SK-N-SH treated with all-trans-retinoic acid at 6 μM for 48 hours (cell line): ENCODE measurements around the gene RNASET2.

Source experiments
- BACH2 ChIP-seq: fragments of 250-450 bp; sonication (Bioruptor Pico); IDR thresholded peaks from 2 replicates; pipeline ENCODE4 v1.9.0; 2021; ENCODE audit warnings: mild to moderate bottlenecking, borderline replicate concordance
- CREB5 ChIP-seq: fragments of 250-450 bp; sonication (Bioruptor Pico); IDR thresholded peaks from 2 replicates; pipeline ENCODE4 v1.5.1; 2020; ENCODE audit warnings: low read depth, mild to moderate bottlenecking, moderate library complexity
- CSDC2 ChIP-seq: fragments of 250-450 bp; sonication (Bioruptor Pico); IDR thresholded peaks from 2 replicates; pipeline ENCODE4 v1.5.0; 2020; ENCODE audit warnings: mild to moderate bottlenecking, moderate library complexity
- CSRNP3 ChIP-seq: fragments of 250-450 bp; sonication (Bioruptor Pico); IDR thresholded peaks from 2 replicates; pipeline ENCODE4 v1.5.1; 2021; ENCODE audit warnings: mild to moderate bottlenecking, moderate library complexity
- PATZ1 ChIP-seq: fragments of 250-450 bp; sonication (Bioruptor Pico); IDR thresholded peaks from 2 replicates; pipeline ENCODE4 v1.8.0; 2020; ENCODE audit warnings: mild to moderate bottlenecking, moderate library complexity, borderline replicate concordance
- POU6F1 ChIP-seq: fragments of 250-450 bp; sonication (Bioruptor Pico); IDR thresholded peaks from 2 replicates; pipeline ENCODE4 v1.8.0; 2021; ENCODE audit warnings: low read depth, mild to moderate bottlenecking, moderate library complexity, borderline replicate concordance
- ZC3H10 ChIP-seq: fragments of 250-450 bp; sonication (Bioruptor Pico); IDR thresholded peaks from 2 replicates; pipeline ENCODE4 v1.5.1; 2021; ENCODE audit warnings: mild to moderate bottlenecking, moderate library complexity
- ZFP3 ChIP-seq: fragments of 250-450 bp; sonication (Bioruptor Pico); IDR thresholded peaks from 2 replicates; pipeline ENCODE4 v1.5.0; 2020; ENCODE audit warnings: mild to moderate bottlenecking, moderate library complexity
- ZFP30 ChIP-seq: fragments of 450-650 bp; formaldehyde crosslinking; IDR thresholded peaks from 2 replicates; pipeline ENCODE4 v1.5.0; 2022; ENCODE audit warnings: mild to moderate bottlenecking, moderate library complexity
- ZNF8 ChIP-seq: fragments of 450-650 bp; formaldehyde crosslinking; IDR thresholded peaks from 2 replicates; pipeline ENCODE4 v1.5.0; 2020; ENCODE audit warnings: mild to moderate bottlenecking, moderate library complexity
- TF ChIP-seq, protein P1 (sequence below): fragments of 250-450 bp; sonication (Bioruptor Pico); IDR thresholded peaks from 2 replicates; pipeline ENCODE4 v1.5.0; 2020; ENCODE audit warnings: mild to moderate bottlenecking, moderate library complexity

DNA sequence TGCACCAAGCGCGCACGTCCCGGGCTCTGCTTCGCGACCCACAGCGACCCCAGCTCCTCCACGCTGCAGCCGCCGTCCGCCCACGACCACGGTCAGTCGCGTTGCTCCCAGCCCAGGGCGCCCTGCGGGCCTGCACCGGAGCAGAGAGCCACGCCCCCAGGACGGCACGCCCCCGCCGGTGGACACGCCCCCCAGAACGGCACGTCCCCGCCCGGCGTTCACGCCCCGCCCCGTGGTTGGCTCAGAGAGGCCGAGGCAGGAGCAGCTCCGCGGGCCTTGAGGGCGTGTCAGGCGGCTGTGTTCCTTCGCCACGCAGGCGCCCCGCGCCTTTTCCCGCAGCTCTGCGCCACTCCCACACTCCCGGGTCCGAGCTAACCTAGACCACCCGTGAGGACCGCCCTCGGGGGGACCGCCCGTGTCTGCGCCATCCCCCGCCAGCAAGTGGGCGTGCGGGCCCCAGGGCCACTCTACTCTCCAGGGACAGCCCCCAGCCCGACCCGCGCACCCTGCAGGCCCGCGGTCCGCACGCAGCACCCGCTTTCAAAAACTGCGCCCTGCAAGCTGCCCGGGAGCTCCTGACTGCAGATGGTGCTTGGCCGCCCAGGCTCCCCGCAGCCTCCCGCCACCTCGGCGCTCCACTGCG lies at the start of gene RNASET2:
- no peak for TF ChIP-seq CSDC2 (CRISPR knock-in tag)
- TF ChIP-seq PATZ1 (CRISPR knock-in tag) = no peak
- TF ChIP-seq ZNF8 = no peak
- no peak for TF ChIP-seq ZFP30 (CRISPR knock-in tag)
- no peak for TF ChIP-seq BACH2 (CRISPR knock-in tag)
- no peak for TF ChIP-seq ZC3H10 (CRISPR knock-in tag)
- TF ChIP-seq, protein P1, sequence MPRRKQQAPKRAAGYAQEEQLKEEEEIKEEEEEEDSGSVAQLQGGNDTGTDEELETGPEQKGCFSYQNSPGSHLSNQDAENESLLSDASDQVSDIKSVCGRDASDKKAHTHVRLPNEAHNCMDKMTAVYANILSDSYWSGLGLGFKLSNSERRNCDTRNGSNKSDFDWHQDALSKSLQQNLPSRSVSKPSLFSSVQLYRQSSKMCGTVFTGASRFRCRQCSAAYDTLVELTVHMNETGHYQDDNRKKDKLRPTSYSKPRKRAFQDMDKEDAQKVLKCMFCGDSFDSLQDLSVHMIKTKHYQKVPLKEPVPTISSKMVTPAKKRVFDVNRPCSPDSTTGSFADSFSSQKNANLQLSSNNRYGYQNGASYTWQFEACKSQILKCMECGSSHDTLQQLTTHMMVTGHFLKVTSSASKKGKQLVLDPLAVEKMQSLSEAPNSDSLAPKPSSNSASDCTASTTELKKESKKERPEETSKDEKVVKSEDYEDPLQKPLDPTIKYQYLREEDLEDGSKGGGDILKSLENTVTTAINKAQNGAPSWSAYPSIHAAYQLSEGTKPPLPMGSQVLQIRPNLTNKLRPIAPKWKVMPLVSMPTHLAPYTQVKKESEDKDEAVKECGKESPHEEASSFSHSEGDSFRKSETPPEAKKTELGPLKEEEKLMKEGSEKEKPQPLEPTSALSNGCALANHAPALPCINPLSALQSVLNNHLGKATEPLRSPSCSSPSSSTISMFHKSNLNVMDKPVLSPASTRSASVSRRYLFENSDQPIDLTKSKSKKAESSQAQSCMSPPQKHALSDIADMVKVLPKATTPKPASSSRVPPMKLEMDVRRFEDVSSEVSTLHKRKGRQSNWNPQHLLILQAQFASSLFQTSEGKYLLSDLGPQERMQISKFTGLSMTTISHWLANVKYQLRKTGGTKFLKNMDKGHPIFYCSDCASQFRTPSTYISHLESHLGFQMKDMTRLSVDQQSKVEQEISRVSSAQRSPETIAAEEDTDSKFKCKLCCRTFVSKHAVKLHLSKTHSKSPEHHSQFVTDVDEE = no peak
- TF ChIP-seq CSRNP3 = no peak
- no peak for TF ChIP-seq POU6F1 (CRISPR knock-in tag)
- no peak for TF ChIP-seq CREB5 (CRISPR knock-in tag)
- TF ChIP-seq ZFP3 (CRISPR knock-in tag) = no peak
